GM10248 (cell line): ENCODE results near the gene FUT7.

Source experiments
- CTCF ChIA-PET: fragments of 300-600 bp; sonication (Branson Sonifier 250); formaldehyde crosslinking; extraction: SDS; loops from one replicate; lab custom pipeline; 2021; ENCODE audit warnings: antibody characterized with exemption; lab: Yijun Ruan, JAX
- POLR2A ChIA-PET: fragments of 350-650 bp; sonication (Branson Sonifier 250); formaldehyde crosslinking; extraction: SDS; loops from one replicate; lab custom pipeline; 2020; ENCODE audit warnings: antibody characterized with exemption; lab: Yijun Ruan, JAX
- DNase-seq: peaks from one replicate; pipeline ENCODE4 v3.0.0; 2012; ENCODE audit errors: extremely low spot score
- TF ChIP-seq, protein P1 (sequence below): IDR thresholded peaks from 2 replicates; pipeline ENCODE4 v1.5.1; 2012; ENCODE audit warnings: mild to moderate bottlenecking, low read depth; ENCODE audit errors: extremely low read depth, missing control alignments, control extremely low read depth

The FUT7 gene

GRCh38 chr9:137012694-137013570 is 19.0 kb downstream of the FUT7 start:
- CTCF ChIA-PET = interaction anchor here (2.3 kb wide), 1 partner anchor 16 kb away, joined by 9 read pairs; no protein-coding TSS in a partner anchor
- DNase-seq = no peak
- TF ChIP-seq, protein P1, sequence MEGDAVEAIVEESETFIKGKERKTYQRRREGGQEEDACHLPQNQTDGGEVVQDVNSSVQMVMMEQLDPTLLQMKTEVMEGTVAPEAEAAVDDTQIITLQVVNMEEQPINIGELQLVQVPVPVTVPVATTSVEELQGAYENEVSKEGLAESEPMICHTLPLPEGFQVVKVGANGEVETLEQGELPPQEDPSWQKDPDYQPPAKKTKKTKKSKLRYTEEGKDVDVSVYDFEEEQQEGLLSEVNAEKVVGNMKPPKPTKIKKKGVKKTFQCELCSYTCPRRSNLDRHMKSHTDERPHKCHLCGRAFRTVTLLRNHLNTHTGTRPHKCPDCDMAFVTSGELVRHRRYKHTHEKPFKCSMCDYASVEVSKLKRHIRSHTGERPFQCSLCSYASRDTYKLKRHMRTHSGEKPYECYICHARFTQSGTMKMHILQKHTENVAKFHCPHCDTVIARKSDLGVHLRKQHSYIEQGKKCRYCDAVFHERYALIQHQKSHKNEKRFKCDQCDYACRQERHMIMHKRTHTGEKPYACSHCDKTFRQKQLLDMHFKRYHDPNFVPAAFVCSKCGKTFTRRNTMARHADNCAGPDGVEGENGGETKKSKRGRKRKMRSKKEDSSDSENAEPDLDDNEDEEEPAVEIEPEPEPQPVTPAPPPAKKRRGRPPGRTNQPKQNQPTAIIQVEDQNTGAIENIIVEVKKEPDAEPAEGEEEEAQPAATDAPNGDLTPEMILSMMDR = no peak
- POLR2A ChIA-PET = no interaction called here

DNA sequence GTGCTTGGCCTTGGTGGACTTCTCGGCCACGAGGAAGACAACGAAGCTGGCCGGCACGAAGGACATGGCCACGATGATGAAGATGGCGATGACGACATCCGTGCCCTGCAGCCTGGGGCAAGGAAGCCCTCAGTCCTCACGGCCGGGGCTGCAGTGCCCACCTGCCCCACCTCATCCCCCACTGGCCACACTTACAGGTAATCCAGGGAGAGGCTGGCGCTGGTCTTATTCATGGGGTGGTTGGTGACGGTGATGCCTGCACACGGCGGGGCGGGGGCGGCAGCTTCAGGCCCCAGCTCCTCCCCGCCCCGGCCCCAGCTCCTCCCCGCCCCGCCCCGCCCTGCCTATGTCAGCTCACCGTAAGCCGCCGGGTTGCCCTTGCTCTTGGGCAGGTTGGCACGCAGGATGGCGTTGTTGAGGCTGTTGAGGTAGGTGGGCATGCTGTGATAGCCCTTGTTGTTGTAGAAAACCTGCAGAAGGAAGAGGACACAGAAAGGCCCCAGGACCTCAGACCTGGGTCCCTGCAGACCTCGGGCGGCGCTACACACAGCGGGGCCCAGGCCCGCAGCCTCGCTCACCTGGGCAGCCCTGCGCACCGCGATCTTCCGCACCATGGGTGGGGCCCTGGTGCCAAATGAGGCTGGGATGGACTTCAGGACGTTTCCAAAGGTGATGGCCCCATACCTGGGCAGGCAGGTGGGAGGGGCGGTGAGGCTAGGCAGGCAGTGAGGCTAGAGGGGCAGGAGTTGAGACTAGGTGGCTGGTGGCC is 19.8 kb downstream of the FUT7 start:
- CTCF ChIA-PET = interaction anchor here (1.0 to 2.3 kb wide), 3 partner anchors 17 to 37 kb away, joined by 3 to 9 read pairs (median 6); no protein-coding TSS in a partner anchor

DNA sequence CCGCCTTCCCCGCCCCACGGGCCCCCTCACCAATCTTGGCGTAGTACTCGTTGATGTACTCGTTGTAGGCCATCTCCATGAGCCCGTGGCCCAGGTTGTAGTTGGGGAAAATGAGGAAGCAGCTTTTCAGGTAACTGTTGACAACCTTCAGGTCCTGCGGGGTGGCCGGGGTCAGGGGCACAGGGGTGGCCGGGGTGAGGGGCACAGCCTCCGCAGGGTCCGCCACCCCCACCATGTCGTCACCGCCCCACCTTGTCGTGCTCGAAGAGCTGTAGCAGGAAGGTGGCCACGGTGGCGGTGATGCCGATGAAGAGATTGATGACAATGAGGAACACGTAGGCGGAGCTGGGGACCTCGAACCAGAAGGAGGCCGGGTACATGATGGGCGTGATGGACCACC is 20.7 kb downstream of the FUT7 start:
- TF ChIP-seq, protein P1 = no peak
- ChIA-PET POLR2A (no interaction called here), CTCF (interaction anchor here (1.0 to 2.3 kb wide), 3 partner anchors 18 to 38 kb away, joined by 3 to 9 read pairs (median 6); no protein-coding TSS in a partner anchor)
- DNase-seq = no peak

More for the DNA sequence above, 19.8 kb downstream of the FUT7 start:
- POLR2A ChIA-PET = no interaction called here
- TF ChIP-seq, protein P1 = no peak
- DNase-seq = no peak

GRCh38 chr9:137009938-137010732 is 21.8 kb downstream of the FUT7 start:
- ChIA-PET POLR2A (no interaction called here), CTCF (interaction anchor here (1.2 kb wide), 1 partner anchor 19 kb away, joined by 3 read pairs; no protein-coding TSS in a partner anchor)
- DNase-seq = no peak
- TF ChIP-seq, protein P1 = no peak

- ChIA-PET POLR2A (no interaction called here), CTCF (interaction anchor here (1.2 kb wide), 1 partner anchor 20 kb away, joined by 3 read pairs; no protein-coding TSS in a partner anchor)
- TF ChIP-seq, protein P1 = no peak
- no peak for DNase-seq
Observed at GRCh38 chr9:137009217-137009616, 22.7 kb downstream of the FUT7 start.
